IMR-90 (cell line): ENCODE data around the gene H2BK1. TPM values are rescaled to one million over a fixed set of nuclear protein-coding genes. Genes with fewer than 3 reads are reported as not detected.

ENCODE experiments used
- ATAC-seq: fragments of 200-7000 bp; cut with Tn5 transposase; 2 replicates; pipeline ENCODE4 v1.9.1; 2020; ENCODE audit warnings: low read depth, mild to moderate bottlenecking, moderate library complexity
- BruUV-seq: library from RNA; stranded (reverse); fragments of 400-500 nt; replicated peaks from 2 replicates; lab custom pipeline; 2021; lab: Mats Ljungman, UMichigan
- CTCF ChIA-PET: fragments of 300-600 bp; formaldehyde crosslinking; extraction: SDS; loops from one replicate; lab custom pipeline; 2021; ENCODE audit warnings: antibody characterized with exemption; lab: Yijun Ruan, JAX
- POLR2A ChIA-PET: fragments of 300-600 bp; sonication (Branson Sonifier 250); formaldehyde crosslinking; loops from one replicate; lab custom pipeline; 2022; ENCODE audit warnings: antibody characterized with exemption; ENCODE audit not compliant: unreplicated experiment; lab: Charles Lee
- DNase-seq: peaks from one replicate; pipeline ENCODE4 v3.0.0; 2013
- H2AFZ ChIP-seq: replicated peaks from 2 replicates; pipeline ENCODE3; 2013; ENCODE audit warnings: low read length, mild to moderate bottlenecking; ENCODE audit not compliant: poor library complexity
- H2AK5ac ChIP-seq: 2 replicates; pipeline ENCODE4 v1.6.1; 2013; ENCODE audit warnings: low read depth, low read length, inconsistent platforms
- H2AK9ac ChIP-seq: replicated peaks from 2 replicates; pipeline ENCODE3; 2013; ENCODE audit warnings: mild to moderate bottlenecking, low read depth, low read length, moderate library complexity; ENCODE audit not compliant: poor library complexity
- H2BK120ac ChIP-seq: 2 replicates; pipeline ENCODE4 v1.6.1; 2013; ENCODE audit warnings: low read depth, low read length, inconsistent platforms
- H2BK15ac ChIP-seq: 3 replicates; pipeline ENCODE4 v1.6.1; 2013; ENCODE audit warnings: low read depth, low read length, inconsistent platforms
- H2BK20ac ChIP-seq: 2 replicates; pipeline ENCODE4 v1.6.1; 2013; ENCODE audit warnings: low read depth, mild to moderate bottlenecking, inconsistent platforms, low read length, moderate library complexity
- H2BK5ac ChIP-seq: 2 replicates; pipeline ENCODE4 v1.6.1; 2013; ENCODE audit warnings: mild to moderate bottlenecking, low read depth, low read length, inconsistent platforms; ENCODE audit not compliant: poor library complexity, severe bottlenecking
- H3K14ac ChIP-seq: replicated peaks from 2 replicates; pipeline ENCODE4 v1.6.1; 2013; ENCODE audit warnings: low read depth, low read length, inconsistent platforms
- H3K18ac ChIP-seq: 2 replicates; pipeline ENCODE4 v1.6.1; 2013; ENCODE audit warnings: low read depth, low read length, control low read depth
- H3K23ac ChIP-seq: 2 replicates; pipeline ENCODE4 v1.6.1; 2013; ENCODE audit warnings: low read depth, low read length, inconsistent platforms
- H3K27ac ChIP-seq: 2 replicates; pipeline ENCODE4 v1.5.1; 2013; ENCODE audit warnings: mild to moderate bottlenecking, control low read depth, low read length; ENCODE audit not compliant: insufficient read depth
- H3K27me3 ChIP-seq: 2 replicates; pipeline ENCODE4 v1.6.1; 2013; ENCODE audit warnings: low read length; ENCODE audit not compliant: control insufficient read depth, insufficient read depth
- H3K36me3 ChIP-seq: 2 replicates; pipeline ENCODE4 v1.6.1; 2013; ENCODE audit warnings: low read length, mixed read lengths; ENCODE audit not compliant: control insufficient read depth, insufficient read depth
- H3K4ac ChIP-seq: 2 replicates; pipeline ENCODE4 v1.6.1; 2013; ENCODE audit warnings: low read depth, low read length, inconsistent platforms
- H3K4me1 ChIP-seq: 2 replicates; pipeline ENCODE4 v1.6.1; 2013; ENCODE audit warnings: low read length, mixed read lengths; ENCODE audit not compliant: control insufficient read depth, insufficient read depth
- H3K4me2 ChIP-seq: 2 replicates; pipeline ENCODE4 v1.6.1; 2013; ENCODE audit warnings: low read depth, mild to moderate bottlenecking, control low read depth, low read length, moderate library complexity
- H3K4me3 ChIP-seq: 2 replicates; pipeline ENCODE4 v1.5.1; 2013; ENCODE audit warnings: low read depth, mild to moderate bottlenecking, control low read depth, low read length, moderate library complexity; ENCODE audit not compliant: insufficient read depth
- H3K56ac ChIP-seq: 2 replicates; pipeline ENCODE4 v1.6.1; 2013; ENCODE audit warnings: low read length, inconsistent platforms; ENCODE audit not compliant: insufficient read depth; ENCODE audit errors: extremely low read depth
- H3K79me1 ChIP-seq, 2 experiments: 2 replicates each; pipeline ENCODE4 v1.6.1; 2013; ENCODE audit warnings: low read length in 2 of 2, inconsistent platforms in 1 of 2, low read depth in 1 of 2
- H3K9ac ChIP-seq: 2 replicates; pipeline ENCODE4 v1.6.1; 2013; ENCODE audit warnings: low read depth, low read length, control low read depth
- H3K9me1 ChIP-seq: 2 replicates; pipeline ENCODE4 v1.6.1; 2013; ENCODE audit warnings: low read length, inconsistent platforms; ENCODE audit not compliant: insufficient read depth
- H3K9me3 ChIP-seq: 2 replicates; pipeline ENCODE4 v1.6.1; 2013; ENCODE audit warnings: low read length; ENCODE audit not compliant: control insufficient read depth, insufficient read depth
- H4K20me1 ChIP-seq: 2 replicates; pipeline ENCODE4 v1.6.1; 2013; ENCODE audit warnings: low read length, inconsistent platforms; ENCODE audit not compliant: insufficient read depth
- H4K5ac ChIP-seq: 2 replicates; pipeline ENCODE4 v1.6.1; 2013; ENCODE audit warnings: mild to moderate bottlenecking, low read depth, low read length, control low read depth
- H4K8ac ChIP-seq, 2 experiments: 2 replicates each; pipeline ENCODE4 v1.6.1; 2013; ENCODE audit warnings: low read depth in 2 of 2, low read length in 2 of 2, control low read depth in 1 of 2, inconsistent platforms in 1 of 2
- H4K91ac ChIP-seq: 2 replicates; pipeline ENCODE4 v1.6.1; 2013; ENCODE audit warnings: low read depth, low read length, inconsistent platforms; ENCODE audit not compliant: insufficient read depth
- RAD21 ChIP-seq: IDR thresholded peaks from 2 replicates; pipeline ENCODE4 v1.6.1; 2012; ENCODE audit warnings: low read length, improper control_type of control experiment
- WGBS, 2 experiments: methylation state at CpG; one replicate each; pipeline versions ENCODE4 v1.1.5 to v1.1.7; 2013; ENCODE audit warnings: missing lambda C conversion rate in 2 of 2; ENCODE audit not compliant: insufficient read length in 1 of 2; ENCODE audit errors: extremely low coverage in 2 of 2; 5-methylcytosine and 5-hydroxymethylcytosine counted together
- dilution Hi-C: fragments of 300-500 bp; cut with HindIII; formaldehyde crosslinking; loops from one replicate; pipeline ENCODE4 v1.14.3; 2018; ENCODE audit warnings: low sequenced_read_pairs; ENCODE audit not compliant: unreplicated experiment
- in situ Hi-C: fragments of 300-500 bp; cut with MboI; formaldehyde crosslinking; loops from 3 replicates; pipeline ENCODE4 v1.14.3; 2019; ENCODE audit warnings: low sequenced_read_pairs, inconsistent platforms, mixed read lengths
- intact Hi-C: fragments of 100-400 bp; cut with micrococcal nuclease; formaldehyde crosslinking; loops from 2 replicates; pipeline ENCODE4 v1.10.0; 2022
- polyA plus RNA-seq, 3 experiments: library from polyadenylated mRNA; depleted of rRNA; stranded (reverse); fragments of >200 nt; gene quantifications; 2 replicates each; pipeline ENCODE4 v1.2.3, GENCODE V29; 2012; ENCODE audit warnings: low replicate concordance in 1 of 3
- total RNA-seq: library from RNA; depleted of rRNA; stranded (reverse); fragments of >200 nt; gene quantifications from 2 replicates; pipeline ENCODE4 v1.2.3, GENCODE V29; 2012

The H2BK1 gene
- total and polyA plus RNA-seq, 2 of the 4 experiments (the other 2 are of a cell fraction), result not detected

DNA sequence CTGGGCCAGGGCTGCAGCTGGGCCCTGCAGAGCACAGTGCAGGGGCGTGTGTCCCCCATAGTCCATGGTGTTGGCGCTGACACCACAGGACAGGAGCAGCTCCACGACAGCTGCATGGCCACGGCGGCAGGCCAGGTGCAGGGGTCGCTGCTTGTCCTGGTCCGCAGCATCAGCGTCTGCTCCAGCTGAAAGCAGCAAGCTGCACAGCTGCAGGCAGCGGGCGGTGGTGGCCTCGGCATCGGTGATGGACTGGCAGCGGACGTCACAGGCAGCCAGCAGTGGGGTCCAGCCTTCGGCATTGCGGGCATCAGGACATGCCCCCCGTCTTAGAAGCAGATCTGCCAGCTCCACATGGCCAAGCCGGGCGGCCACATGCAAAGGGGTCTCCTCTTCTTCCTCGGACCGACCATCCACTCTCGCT, 29.3 kb downstream of the H2BK1 start:
- dilution Hi-C loops, result no loop called here
- Histone ChIP-seq H4K5ac (no peak overlapping the region), H3K56ac (no peak overlapping the region), H3K9ac (no peak overlapping the region), H3K4ac (no peak overlapping the region), H2BK5ac (no peak overlapping the region), H3K18ac (no peak overlapping the region), H3K79me1 (no peaks in the 10 kb centered on the region), H4K91ac (no peak overlapping the region), H2AK9ac (no peak overlapping the region), H2BK20ac (no peak overlapping the region), H3K9me1 (no peaks in the 10 kb centered on the region), H3K27me3 (peaks cover 71% of the 10 kb centered on the region), H4K8ac (no peak overlapping the region), H3K27ac (no peak overlapping the region), H2AK5ac (no peak overlapping the region), H3K36me3 (no peaks in the 10 kb centered on the region), H3K14ac (no peak overlapping the region), H3K9me3 (no peaks in the 10 kb centered on the region), H3K4me3 (no peak overlapping the region), H2BK15ac (no peak overlapping the region), H3K23ac (no peak overlapping the region), H2AFZ (no peak overlapping the region), H3K4me2 (no peak overlapping the region), H4K20me1 (no peaks in the 10 kb centered on the region), H2BK120ac (no peak overlapping the region), H3K4me1 (no peaks in the 10 kb centered on the region)
- 62% methylated on average over 16 of the region's 22 CpGs; no CpG with 5 or more reads in 1 of the 2 experiments for WGBS, 2 experiments
- ATAC-seq, result no peak
- POLR2A ChIA-PET, result no interaction called here
- DNase-seq, result no peak
- TF ChIP-seq RAD21, result no peak
- CTCF ChIA-PET, result no interaction called here
- intact Hi-C loops, result no loop called here
- in situ Hi-C loops, result no loop called here
- BruUV-seq, result no TSS peak
